GM12801 (cell line): ENCODE measurements around the gene KDELR1.

Source experiments
- TF ChIP-seq, protein P1 (sequence below): IDR thresholded peaks from one replicate; pipeline ENCODE4 v1.5.1; 2011; ENCODE audit warnings: control low read depth; ENCODE audit not compliant: insufficient read length; ENCODE audit errors: extremely low read depth

The KDELR1 gene

DNA sequence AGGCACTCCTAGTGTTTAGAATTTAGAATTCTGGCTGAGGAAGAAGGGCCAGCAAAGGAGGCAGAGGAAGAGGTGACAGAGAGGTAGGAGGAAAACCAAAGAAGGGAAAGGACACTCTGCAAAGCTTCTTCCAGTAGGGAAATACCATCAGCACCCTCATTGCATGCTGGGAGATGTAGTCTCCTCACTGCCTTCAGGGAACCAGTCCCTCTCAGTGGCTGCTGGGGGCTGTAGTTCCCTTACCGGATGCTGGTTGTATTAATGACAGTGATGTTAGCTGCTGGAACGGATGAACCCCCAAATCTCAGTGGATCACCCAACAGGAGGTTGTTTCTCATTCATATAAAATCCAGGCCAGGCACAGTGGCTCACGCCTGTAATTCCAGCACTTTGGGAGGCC lies 12.3 kb upstream of the KDELR1 start:
- TF ChIP-seq, protein P1, sequence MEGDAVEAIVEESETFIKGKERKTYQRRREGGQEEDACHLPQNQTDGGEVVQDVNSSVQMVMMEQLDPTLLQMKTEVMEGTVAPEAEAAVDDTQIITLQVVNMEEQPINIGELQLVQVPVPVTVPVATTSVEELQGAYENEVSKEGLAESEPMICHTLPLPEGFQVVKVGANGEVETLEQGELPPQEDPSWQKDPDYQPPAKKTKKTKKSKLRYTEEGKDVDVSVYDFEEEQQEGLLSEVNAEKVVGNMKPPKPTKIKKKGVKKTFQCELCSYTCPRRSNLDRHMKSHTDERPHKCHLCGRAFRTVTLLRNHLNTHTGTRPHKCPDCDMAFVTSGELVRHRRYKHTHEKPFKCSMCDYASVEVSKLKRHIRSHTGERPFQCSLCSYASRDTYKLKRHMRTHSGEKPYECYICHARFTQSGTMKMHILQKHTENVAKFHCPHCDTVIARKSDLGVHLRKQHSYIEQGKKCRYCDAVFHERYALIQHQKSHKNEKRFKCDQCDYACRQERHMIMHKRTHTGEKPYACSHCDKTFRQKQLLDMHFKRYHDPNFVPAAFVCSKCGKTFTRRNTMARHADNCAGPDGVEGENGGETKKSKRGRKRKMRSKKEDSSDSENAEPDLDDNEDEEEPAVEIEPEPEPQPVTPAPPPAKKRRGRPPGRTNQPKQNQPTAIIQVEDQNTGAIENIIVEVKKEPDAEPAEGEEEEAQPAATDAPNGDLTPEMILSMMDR, result no peak

DNA sequence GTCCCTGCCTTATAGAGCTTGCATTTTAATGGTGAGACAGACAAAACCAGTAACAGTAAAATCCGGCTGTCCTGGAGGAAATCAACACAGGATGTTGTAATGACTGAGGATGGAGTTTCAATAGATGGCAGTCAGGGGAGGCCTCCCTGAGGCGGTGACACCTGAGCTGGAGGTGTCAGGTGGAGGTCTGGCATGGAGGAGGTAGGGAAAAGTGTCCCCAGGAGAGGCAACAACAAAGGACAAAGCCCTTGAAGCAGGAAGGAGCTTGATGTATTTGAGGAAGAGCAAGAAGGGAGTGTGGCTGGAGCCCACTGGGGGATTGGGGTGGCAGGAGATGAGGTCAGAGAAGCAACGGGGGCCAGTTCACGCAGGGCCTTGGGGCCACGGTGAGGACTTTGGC lies 9.9 kb upstream of the KDELR1 start:
- TF ChIP-seq, protein P1, result no peak

DNA sequence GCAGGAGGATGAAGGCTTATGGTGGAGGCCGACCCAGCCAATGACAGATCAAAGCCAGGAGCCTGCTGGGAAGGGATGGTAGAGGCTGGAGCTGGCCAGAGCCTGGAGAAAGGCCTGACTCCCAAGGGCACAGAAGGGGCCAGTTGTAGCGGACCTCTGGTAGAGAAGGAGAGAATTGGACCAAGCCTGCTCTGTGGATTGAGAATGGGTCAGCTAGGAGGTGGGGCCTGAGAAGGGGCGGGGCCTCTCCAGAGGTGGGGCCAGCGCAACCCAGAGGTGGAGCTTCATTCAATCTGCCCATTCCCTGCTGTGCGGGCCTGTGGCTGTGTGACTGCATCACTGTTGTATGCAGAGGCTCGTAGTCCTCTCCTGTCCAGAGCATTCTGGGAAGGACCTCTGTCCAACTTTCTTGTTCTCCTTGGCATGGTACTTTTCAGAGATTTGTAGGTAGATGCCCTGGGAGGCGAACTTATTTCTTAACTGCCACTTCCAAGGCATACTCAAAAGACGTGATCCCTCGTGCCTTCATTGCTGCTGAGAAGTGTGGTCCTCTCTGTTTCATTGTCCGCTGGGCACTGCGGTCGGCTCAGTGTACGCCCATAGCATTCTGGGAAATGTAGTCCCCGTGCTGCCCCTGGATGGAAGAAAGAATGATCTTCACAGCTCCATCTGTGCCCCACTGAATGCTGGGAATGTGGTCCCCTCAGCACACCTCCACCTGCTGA lies 8.8 kb upstream of the KDELR1 start:
- TF ChIP-seq, protein P1, result no peak

DNA sequence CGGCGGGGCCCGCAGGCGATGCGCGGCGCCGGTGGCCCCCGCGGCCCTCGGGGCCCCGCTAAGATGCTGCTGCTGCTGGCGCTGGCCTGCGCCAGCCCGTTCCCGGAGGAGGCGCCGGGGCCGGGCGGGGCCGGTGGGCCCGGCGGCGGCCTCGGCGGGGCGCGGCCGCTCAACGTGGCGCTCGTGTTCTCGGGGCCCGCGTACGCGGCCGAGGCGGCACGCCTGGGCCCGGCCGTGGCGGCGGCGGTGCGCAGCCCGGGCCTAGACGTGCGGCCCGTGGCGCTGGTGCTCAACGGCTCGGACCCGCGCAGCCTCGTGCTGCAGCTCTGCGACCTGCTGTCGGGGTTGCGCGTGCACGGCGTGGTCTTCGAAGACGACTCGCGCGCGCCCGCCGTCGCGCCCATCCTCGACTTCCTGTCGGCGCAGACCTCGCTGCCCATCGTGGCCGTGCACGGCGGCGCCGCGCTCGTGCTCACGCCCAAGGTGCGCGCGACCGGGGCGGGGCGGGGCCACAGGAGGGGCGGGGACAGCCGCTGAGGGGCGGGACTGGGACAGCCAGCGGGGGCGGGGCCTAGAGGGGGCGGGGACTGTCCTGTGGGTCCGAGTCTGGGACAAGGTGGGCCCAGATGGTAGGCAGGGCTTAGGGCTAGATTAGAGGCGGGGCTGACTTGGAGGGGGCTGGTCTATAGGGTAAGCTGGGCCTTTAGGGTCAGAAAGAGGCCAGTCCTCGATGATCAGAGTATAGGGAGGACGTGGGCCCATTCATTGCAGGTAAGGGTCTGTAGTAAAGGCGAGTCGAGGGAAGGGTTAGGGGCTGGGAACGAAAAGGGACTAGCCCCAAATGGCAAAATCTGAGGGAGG lies 7.3 kb upstream of the KDELR1 start:
- TF ChIP-seq, protein P1, result no peak

DNA sequence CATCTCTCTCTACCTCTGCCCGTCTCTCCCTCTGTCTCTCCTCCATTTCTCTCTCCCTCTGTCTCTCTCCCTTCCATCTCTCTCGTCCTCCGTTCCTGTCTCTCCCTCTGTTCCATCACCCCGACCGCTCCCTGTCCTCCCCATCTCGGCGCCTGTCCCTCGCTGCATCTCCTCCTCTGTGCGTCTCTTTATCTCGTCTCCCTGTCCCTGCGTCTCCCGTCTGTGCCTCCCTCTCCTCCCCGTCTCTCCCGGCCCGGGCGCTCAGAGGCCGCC lies 6.7 kb upstream of the KDELR1 start:
- TF ChIP-seq, protein P1, result no peak

DNA sequence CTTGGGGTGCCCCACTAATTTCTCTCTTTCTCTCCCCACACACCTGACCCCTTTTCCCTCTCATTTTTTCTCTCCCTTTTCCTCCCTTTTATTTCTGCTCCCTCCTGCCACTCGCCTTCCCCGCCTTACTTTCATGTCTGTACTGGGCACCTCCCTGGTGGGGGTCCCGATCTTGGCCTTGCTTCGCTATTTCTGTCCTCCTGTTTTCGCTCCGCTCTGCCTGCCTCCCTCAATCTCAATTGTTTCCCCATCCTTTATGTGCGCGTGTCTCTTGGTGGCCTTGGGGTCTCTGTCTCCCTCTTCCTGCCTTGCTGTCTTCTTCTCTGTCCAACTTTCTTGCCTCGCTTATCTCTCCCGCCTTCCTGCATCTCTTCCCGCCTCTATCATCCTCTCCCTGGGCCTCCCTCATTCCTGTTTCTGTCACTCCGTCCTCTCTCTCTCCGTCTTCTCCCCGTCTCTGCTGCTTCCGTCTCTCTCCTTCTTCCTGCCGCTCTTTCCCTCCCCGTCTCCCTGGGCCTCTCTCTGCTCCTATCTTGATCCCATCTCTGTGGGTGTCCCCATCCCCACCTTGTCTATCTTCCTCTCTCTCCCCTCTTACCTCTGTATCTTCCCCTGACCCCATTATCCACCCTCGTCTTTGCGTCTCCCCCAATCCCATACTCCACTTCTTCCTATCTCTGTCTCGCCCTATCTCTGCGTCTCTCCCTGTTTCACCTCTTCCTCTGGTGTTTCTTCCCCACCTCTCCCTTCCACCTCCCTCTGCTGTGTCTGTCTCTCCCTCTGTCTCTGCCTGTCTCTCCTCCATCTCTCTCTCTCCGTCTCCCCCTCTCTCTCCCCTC lies 6.1 kb upstream of the KDELR1 start:
- TF ChIP-seq, protein P1, result no peak

DNA sequence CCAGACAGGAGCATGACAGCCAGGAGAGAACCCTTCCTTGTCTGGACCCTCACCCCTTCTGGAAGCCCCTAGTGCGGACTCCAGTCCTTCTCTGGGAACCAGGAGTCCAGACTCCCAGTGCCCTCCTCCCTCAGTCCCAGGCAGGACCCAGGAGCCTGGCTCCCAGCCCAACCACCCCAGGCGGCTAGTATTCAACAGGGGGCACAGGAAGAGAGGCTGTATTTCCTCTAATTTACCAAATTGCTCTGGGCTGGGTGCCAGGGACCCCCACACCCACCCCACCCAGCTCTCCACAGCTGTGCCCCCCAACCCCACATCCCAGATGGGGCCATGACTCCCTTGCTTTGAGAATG lies 5.4 kb upstream of the KDELR1 start:
- TF ChIP-seq, protein P1, result no peak
